ENCODE results near the gene WLS. TPM values are rescaled to one million over a fixed set of nuclear protein-coding genes. Genes with fewer than 3 reads are reported as not detected.

WLS gene
- total and polyA plus RNA-seq, 12 donors: 31.7 to 123 (median 101) TPM

GRCh38 chr1:68276448-68276847, 44.1 kb upstream of the WLS start:
- H3K27ac ChIP-seq: no peak overlapping the region
- TF ChIP-seq CTCF (IDR thresholded peaks at IDR 0.05): no peak
- ATAC-seq (no peak), DNase-seq (no peak)
- H3K36me3 ChIP-seq: no peaks in the 10 kb centered on the region
- intact Hi-C loops (cut with DNase I): no loop called here
- no peaks in the 10 kb centered on the region for H3K9me3 ChIP-seq
- no peak overlapping the region for H3K4me3 ChIP-seq
- H3K27me3 ChIP-seq: no peaks in the 10 kb centered on the region
- peaks cover 0 to under 1% (median 0%) of the 10 kb centered on the region in 9 donors for H3K4me1 ChIP-seq
- 76% methylated on average over 2 of the region's 2 CpGs for WGBS, 2 donors

DNA sequence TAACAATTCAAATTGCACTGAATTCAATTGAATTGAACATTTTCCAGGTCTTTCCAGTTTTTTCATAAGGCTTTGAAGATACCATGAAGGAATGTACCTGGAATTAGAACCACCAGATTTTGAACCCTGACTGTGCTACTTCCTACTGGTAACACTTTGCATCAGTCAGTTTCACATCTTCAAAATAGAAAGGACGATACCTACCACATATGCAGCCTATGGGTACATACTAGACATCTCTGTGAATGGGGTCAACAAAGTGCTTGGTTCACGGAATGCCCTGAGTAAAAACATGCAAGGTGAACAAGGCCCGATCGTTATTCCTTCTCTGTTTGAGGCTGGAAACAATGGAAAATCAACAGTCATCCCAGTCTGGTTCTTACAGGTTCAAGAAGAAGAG, 41.2 kb upstream of the WLS start:
- H3K4me1 ChIP-seq: peaks cover 0 to 6% (median 0%) of the 10 kb centered on the region in 9 donors
- TF ChIP-seq CTCF (IDR thresholded peaks at IDR 0.05): no peak
- WGBS, 2 donors: 70 to 81% methylated on average over 4 of the region's 4 CpGs
- H3K27ac ChIP-seq: no peak overlapping the region
- H3K36me3 ChIP-seq: no peaks in the 10 kb centered on the region
- no peaks in the 10 kb centered on the region for H3K27me3 ChIP-seq
- intact Hi-C loops (cut with DNase I): no loop called here
- DNase-seq (no peak), ATAC-seq (no peak)
- H3K4me3 ChIP-seq: no peak overlapping the region
- no peaks in the 10 kb centered on the region for H3K9me3 ChIP-seq

DNA sequence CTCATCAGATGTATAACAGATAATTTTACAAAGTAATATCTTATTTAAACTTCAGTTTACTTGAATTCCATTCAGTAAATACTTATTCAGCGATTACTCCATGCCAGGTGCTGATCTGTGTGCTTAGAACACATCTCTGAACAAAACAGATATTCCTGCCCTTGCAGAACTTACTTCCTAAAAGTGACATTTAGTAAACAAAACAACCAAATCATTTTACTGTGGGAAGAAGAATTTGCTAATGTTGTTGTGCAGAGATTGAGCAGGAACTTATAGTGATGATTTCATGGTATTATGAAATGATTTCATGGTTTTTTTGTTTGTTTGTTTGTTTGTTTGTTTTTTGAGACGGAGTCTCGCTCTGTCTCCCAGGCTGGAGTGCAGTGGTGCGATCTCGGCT, 39.3 kb upstream of the WLS start:
- peaks cover 0 to 6% (median 0%) of the 10 kb centered on the region in 9 donors for H3K4me1 ChIP-seq
- 85 to 94% methylated on average over 5 of the region's 5 CpGs for WGBS, 2 donors
- no peak overlapping the region for H3K4me3 ChIP-seq
- no peaks in the 10 kb centered on the region for H3K27me3 ChIP-seq
- intact Hi-C loops (cut with DNase I): no loop called here
- no peaks in the 10 kb centered on the region for H3K36me3 ChIP-seq
- H3K9me3 ChIP-seq: no peaks in the 10 kb centered on the region
- no peak for DNase-seq
- H3K27ac ChIP-seq: no peak overlapping the region
- TF ChIP-seq CTCF (IDR thresholded peaks at IDR 0.05): no peak
- ATAC-seq: no peak

GRCh38 chr1:68270951-68271350, 38.6 kb upstream of the WLS start:
- DNase-seq (no peak), ATAC-seq (peak in 1 of 8 donors; percentile 44)
- peaks cover 0 to 6% (median 0%) of the 10 kb centered on the region in 9 donors for H3K4me1 ChIP-seq
- H3K9me3 ChIP-seq: no peaks in the 10 kb centered on the region
- H3K36me3 ChIP-seq: no peaks in the 10 kb centered on the region
- no peak overlapping the region for H3K4me3 ChIP-seq
- TF ChIP-seq CTCF (IDR thresholded peaks at IDR 0.05): no peak
- H3K27ac ChIP-seq: no peak overlapping the region
- H3K27me3 ChIP-seq: no peaks in the 10 kb centered on the region
- intact Hi-C loops (cut with DNase I): no loop called here
